Right lung (tissue), 5 donors: ENCODE measurements around the gene MYO5B. TPM values are rescaled to one million over a fixed set of nuclear protein-coding genes. Genes with fewer than 3 reads are reported as not detected.

ENCODE experiments used
- DNase-seq, 2 donors: peaks; one replicate each; pipeline ENCODE4 v3.0.0-alpha.2; 2013
- polyA plus RNA-seq, 5 donors: library from polyadenylated mRNA; unstranded; fragments of 120-200 nt; gene quantifications; one replicate each; pipeline versions ENCODE4 v1.2.1 to v1.2.3, GENCODE V29; 2013; ENCODE audit warnings: inconsistent platforms in 1 of 5, low replicate concordance in 1 of 5; ENCODE audit not compliant: insufficient read length in 5 of 5, insufficient read depth in 1 of 5

The MYO5B gene
- polyA plus RNA-seq, 5 donors: 7.9 to 13.5 (median 13.0) TPM

- no peak for DNase-seq
Measured at GRCh38 chr18:50072146-50072545, 122.8 kb downstream of the MYO5B start.

GRCh38 chr18:50071397-50071796, 123.5 kb downstream of the MYO5B start:
- DNase-seq: no peak

- no peak for DNase-seq
Measured at GRCh38 chr18:50069422-50069821, 125.5 kb downstream of the MYO5B start.

GRCh38 chr18:50065527-50065926, 129.4 kb downstream of the MYO5B start:
- DNase-seq: no peak

- no peak for DNase-seq
Measured at GRCh38 chr18:50065039-50065438, 129.9 kb downstream of the MYO5B start.

GRCh38 chr18:50061876-50062517, 132.9 kb downstream of the MYO5B start:
- DNase-seq: no peak

- no peak for DNase-seq
Measured at GRCh38 chr18:50060822-50061221, 134.1 kb downstream of the MYO5B start.

- no peak for DNase-seq
Measured at GRCh38 chr18:50058731-50059130, 136.2 kb downstream of the MYO5B start.

GRCh38 chr18:50057009-50057408, 137.9 kb downstream of the MYO5B start:
- no peak for DNase-seq

GRCh38 chr18:50056185-50056584, 138.8 kb downstream of the MYO5B start:
- no peak for DNase-seq

- DNase-seq: no peak
Measured at GRCh38 chr18:50055488-50055887, 139.5 kb downstream of the MYO5B start.

GRCh38 chr18:50053111-50053510, 141.8 kb downstream of the MYO5B start:
- no peak for DNase-seq

- DNase-seq: no peak
Measured at GRCh38 chr18:50051288-50051687, 143.7 kb downstream of the MYO5B start.

- no peak for DNase-seq
Measured at GRCh38 chr18:50045126-50045525, 149.8 kb downstream of the MYO5B start.

- no peak for DNase-seq
Measured at GRCh38 chr18:50044402-50044801, 150.5 kb downstream of the MYO5B start.

- DNase-seq: no peak
Measured at GRCh38 chr18:50042611-50043010, 152.3 kb downstream of the MYO5B start.

- no peak for DNase-seq
Measured at GRCh38 chr18:50039746-50040145, 155.2 kb downstream of the MYO5B start.

- no peak for DNase-seq
Measured at GRCh38 chr18:50038448-50038847, 156.5 kb downstream of the MYO5B start.

- no peak for DNase-seq
Measured at GRCh38 chr18:50034029-50034428, 160.9 kb downstream of the MYO5B start.

- no peak for DNase-seq
Measured at GRCh38 chr18:50033004-50033403, 161.9 kb downstream of the MYO5B start.

GRCh38 chr18:50030146-50030545, 164.8 kb downstream of the MYO5B start:
- no peak for DNase-seq

GRCh38 chr18:50027996-50028395, 167.0 kb downstream of the MYO5B start:
- no peak for DNase-seq

- DNase-seq: no peak
Measured at GRCh38 chr18:50024466-50024865, 170.5 kb downstream of the MYO5B start.

GRCh38 chr18:50022985-50023384, 172.0 kb downstream of the MYO5B start:
- DNase-seq: no peak
